Measurements from ENCODE around the gene IL21R. TPM values are rescaled to one million over a fixed set of nuclear protein-coding genes. Genes with fewer than 3 reads are reported as not detected.
A peak's percentile ranks its signal among the peaks of the same experiment; 100 is the strongest.

IL21R gene
- polyA plus RNA-seq, 3 donors from 2014 or later, result 27.5 to 59.7 (median 49.6) TPM

GRCh38 chr16:27398894-27399853 lies 2.8 kb upstream of the IL21R start:
- Mint-ChIP-seq H3K4me1 (peaks cover 60 to 67% of the 10 kb centered on the region in 2 donors), H3K4me3 (peak overlapping the region; percentile 36 to 67 (median 43)), H3K9me3 (peaks cover 0 to 7% (median under 1%) of the 10 kb centered on the region in 6 donors), H3K36me3 (peaks cover 0 to 15% (median 6%) of the 10 kb centered on the region in 3 donors), H3K27me3 (ENCODE audit: low read depth in 3 of 3) (peaks cover 17 to 22% (median 20%) of the 10 kb centered on the region in 3 donors), H3K27ac (peak overlapping the region; percentile 64 to 100 (median 92))
- DNase-seq, result peak in 2 of 3 donors; percentile 25 to 26

GRCh38 chr16:27399969-27400368 lies 2.0 kb upstream of the IL21R start:
- DNase-seq, result no peak
- peaks cover 17 to 25% (median 23%) of the 10 kb centered on the region in 3 donors for H3K27me3 Mint-ChIP-seq (ENCODE audit: low read depth in 3 of 3)
- H3K27ac Mint-ChIP-seq, result peak overlapping the region; percentile 64 to 100 (median 97)
- no peaks in the 10 kb centered on the region for H3K9me3 Mint-ChIP-seq
- H3K4me3 Mint-ChIP-seq, result peak overlapping the region in 1 of 5 donors; percentile 41
- peaks cover 0 to 18% (median 3%) of the 10 kb centered on the region in 3 donors for H3K36me3 Mint-ChIP-seq
- peaks cover 62 to 67% of the 10 kb centered on the region in 2 donors for H3K4me1 Mint-ChIP-seq

GRCh38 chr16:27400751-27401620 lies 988 bp upstream of the IL21R start:
- no peaks in the 10 kb centered on the region for H3K9me3 Mint-ChIP-seq
- peak in 2 of 3 donors; percentile 19 to 20 for DNase-seq
- peaks cover 67 to 77% of the 10 kb centered on the region in 2 donors for H3K4me1 Mint-ChIP-seq
- H3K27me3 Mint-ChIP-seq (ENCODE audit: low read depth in 3 of 3), result peaks cover 17 to 28% (median 23%) of the 10 kb centered on the region in 3 donors
- peaks cover 0 to 13% (median 3%) of the 10 kb centered on the region in 3 donors for H3K36me3 Mint-ChIP-seq
- peak overlapping the region; percentile 87 to 99 (median 90) for H3K4me3 Mint-ChIP-seq
- peak overlapping the region; percentile 86 to 100 (median 97) for H3K27ac Mint-ChIP-seq

- peak overlapping the region; percentile 96 to 100 (median 98) for H3K27ac Mint-ChIP-seq
- H3K9me3 Mint-ChIP-seq, result no peaks in the 10 kb centered on the region
- no peak for DNase-seq
- peaks cover 83 to 93% of the 10 kb centered on the region in 2 donors for H3K4me1 Mint-ChIP-seq
- peaks cover 3 to 12% (median 6%) of the 10 kb centered on the region in 3 donors for H3K36me3 Mint-ChIP-seq
- peak overlapping the region; percentile 87 to 99 (median 90) for H3K4me3 Mint-ChIP-seq
- peaks cover 17 to 32% (median 27%) of the 10 kb centered on the region in 3 donors for H3K27me3 Mint-ChIP-seq (ENCODE audit: low read depth in 3 of 3)
Observed at GRCh38 chr16:27402569-27402963, 592 bp downstream of the IL21R start.

GRCh38 chr16:27402964-27403600 lies 1.1 kb downstream of the IL21R start:
- H3K36me3 Mint-ChIP-seq, result peaks cover 3 to 15% (median 9%) of the 10 kb centered on the region in 3 donors
- peak in 1 of 3 donors; percentile 31 for DNase-seq
- peak overlapping the region; percentile 87 to 99 (median 90) for H3K4me3 Mint-ChIP-seq
- H3K4me1 Mint-ChIP-seq, result peaks cover 88 to 98% of the 10 kb centered on the region in 2 donors
- H3K27ac Mint-ChIP-seq, result peak overlapping the region; percentile 96 to 100 (median 98)
- peaks cover 17 to 32% (median 27%) of the 10 kb centered on the region in 3 donors for H3K27me3 Mint-ChIP-seq (ENCODE audit: low read depth in 3 of 3)
- no peaks in the 10 kb centered on the region for H3K9me3 Mint-ChIP-seq

- no peaks in the 10 kb centered on the region for H3K9me3 Mint-ChIP-seq
- H3K27me3 Mint-ChIP-seq (ENCODE audit: low read depth in 3 of 3), result peaks cover 17 to 32% (median 27%) of the 10 kb centered on the region in 3 donors
- H3K4me3 Mint-ChIP-seq, result peak overlapping the region; percentile 87 to 99 (median 90)
- DNase-seq, result no peak
- H3K36me3 Mint-ChIP-seq, result peaks cover 3 to 19% (median 14%) of the 10 kb centered on the region in 3 donors
- H3K27ac Mint-ChIP-seq, result peak overlapping the region; percentile 96 to 100 (median 98)
- H3K4me1 Mint-ChIP-seq, result peaks cover 90 to 100% of the 10 kb centered on the region in 2 donors
Observed at GRCh38 chr16:27403601-27403992, 1.6 kb downstream of the IL21R start.

GRCh38 chr16:27404163-27404823 lies 2.3 kb downstream of the IL21R start:
- Mint-ChIP-seq H3K4me3 (peak overlapping the region; percentile 87 to 99 (median 90)), H3K27me3 (ENCODE audit: low read depth in 3 of 3) (peaks cover 17 to 32% (median 27%) of the 10 kb centered on the region in 3 donors), H3K36me3 (peaks cover 3 to 19% (median 17%) of the 10 kb centered on the region in 3 donors), H3K4me1 (peaks cover 88 to 100% of the 10 kb centered on the region in 2 donors), H3K9me3 (no peaks in the 10 kb centered on the region), H3K27ac (peak overlapping the region; percentile 96 to 100 (median 98))
- no peak for DNase-seq

GRCh38 chr16:27405546-27406451 lies 3.8 kb downstream of the IL21R start:
- Mint-ChIP-seq H3K36me3 (peaks cover 3 to 27% (median 25%) of the 10 kb centered on the region in 3 donors), H3K4me3 (peak overlapping the region; percentile 58 to 99 (median 77)), H3K9me3 (no peaks in the 10 kb centered on the region), H3K27me3 (ENCODE audit: low read depth in 3 of 3) (peaks cover 17 to 32% (median 27%) of the 10 kb centered on the region in 3 donors), H3K27ac (peak overlapping the region; percentile 74 to 89 (median 80)), H3K4me1 (peaks cover 90 to 100% of the 10 kb centered on the region in 2 donors)
- no peak for DNase-seq

- Mint-ChIP-seq H3K4me3 (peak overlapping the region; percentile 58 to 77 (median 62)), H3K27me3 (ENCODE audit: low read depth in 3 of 3) (peaks cover 17 to 25% (median 24%) of the 10 kb centered on the region in 3 donors), H3K27ac (peak overlapping the region; percentile 74 to 89 (median 80)), H3K4me1 (peaks cover 86 to 100% of the 10 kb centered on the region in 2 donors), H3K9me3 (no peaks in the 10 kb centered on the region), H3K36me3 (peaks cover 3 to 29% (median 26%) of the 10 kb centered on the region in 3 donors)
- DNase-seq, result no peak
Observed at GRCh38 chr16:27406511-27407128, 4.6 kb downstream of the IL21R start.

GRCh38 chr16:27407133-27407532 lies 5.2 kb downstream of the IL21R start:
- Mint-ChIP-seq H3K4me1 (peaks cover 87 to 100% of the 10 kb centered on the region in 2 donors), H3K4me3 (peak overlapping the region; percentile 58 to 77 (median 62)), H3K27ac (peak overlapping the region; percentile 74 to 89 (median 80)), H3K27me3 (ENCODE audit: low read depth in 3 of 3) (peaks cover 13 to 22% (median 19%) of the 10 kb centered on the region in 3 donors), H3K36me3 (peaks cover 7 to 34% (median 31%) of the 10 kb centered on the region in 3 donors), H3K9me3 (no peaks in the 10 kb centered on the region)
- DNase-seq, result no peak

- H3K9me3 Mint-ChIP-seq, result no peaks in the 10 kb centered on the region
- peak overlapping the region; percentile 37 to 94 (median 80) for H3K27ac Mint-ChIP-seq
- DNase-seq, result no peak
- H3K36me3 Mint-ChIP-seq, result peaks cover 6 to 38% (median 29%) of the 10 kb centered on the region in 3 donors
- H3K4me3 Mint-ChIP-seq, result peak overlapping the region; percentile 39 to 67 (median 51)
- H3K4me1 Mint-ChIP-seq, result peaks cover 85 to 100% of the 10 kb centered on the region in 2 donors
- peaks cover 5 to 14% (median 12%) of the 10 kb centered on the region in 3 donors for H3K27me3 Mint-ChIP-seq (ENCODE audit: low read depth in 3 of 3)
Observed at GRCh38 chr16:27408012-27408601, 6.1 kb downstream of the IL21R start.
